Measurements from ENCODE around the gene FBXO21.

Gene FBXO21

DNA sequence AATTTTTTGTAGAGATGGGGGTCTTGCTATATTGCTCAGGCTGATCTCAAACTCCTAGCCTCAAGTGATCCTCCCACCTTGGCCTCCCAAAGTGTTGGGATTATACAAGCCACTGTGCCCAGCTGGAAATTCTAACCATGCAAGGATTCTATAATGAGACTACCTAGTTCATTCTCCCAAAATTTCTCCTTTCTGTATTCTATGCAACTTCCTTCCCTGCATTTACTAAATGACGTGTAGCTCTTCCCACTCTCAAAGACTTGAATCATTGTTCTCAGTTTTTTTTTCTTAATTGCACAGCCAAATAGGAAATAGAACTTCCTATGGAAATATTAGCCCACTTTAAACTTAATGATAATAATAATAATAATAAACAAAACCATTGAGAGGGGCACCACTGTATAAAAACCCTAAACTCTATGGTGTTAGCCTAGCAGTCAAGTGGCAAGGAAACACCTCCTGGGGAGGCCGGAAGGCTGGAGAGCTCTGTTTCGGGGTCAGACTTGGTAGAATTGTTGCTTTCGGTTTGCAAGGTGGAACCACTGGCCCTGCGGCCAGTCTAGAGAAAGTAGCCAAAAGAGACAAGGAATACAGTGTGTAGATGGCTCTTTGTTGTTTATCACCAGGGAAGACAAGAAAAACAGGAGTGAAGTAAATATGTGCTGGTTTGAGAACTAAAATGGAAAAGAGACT, 51.1 kb downstream of the FBXO21 start:
- DNase-seq (ENCODE audit: low read depth), result no peak

DNA sequence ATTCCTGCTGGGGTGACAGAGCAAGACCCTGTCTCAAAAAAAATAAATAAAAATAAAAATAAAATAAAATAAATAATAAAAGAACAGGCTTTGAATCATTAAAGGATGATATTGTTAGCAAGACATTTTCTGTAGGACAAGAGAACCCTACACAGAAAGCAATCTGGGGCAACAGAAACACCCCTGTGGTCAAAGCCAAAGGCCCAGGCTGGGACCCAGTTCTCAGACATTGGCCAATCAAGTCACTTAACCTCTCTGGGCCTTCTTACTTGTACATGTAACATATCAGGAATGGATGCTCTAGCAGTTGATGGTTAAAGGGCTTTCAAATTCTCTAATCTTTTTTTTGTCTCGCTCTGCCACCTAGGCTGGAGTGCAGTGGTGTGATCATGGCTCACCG, 55.5 kb downstream of the FBXO21 start:
- no peak for DNase-seq (ENCODE audit: low read depth)

DNA sequence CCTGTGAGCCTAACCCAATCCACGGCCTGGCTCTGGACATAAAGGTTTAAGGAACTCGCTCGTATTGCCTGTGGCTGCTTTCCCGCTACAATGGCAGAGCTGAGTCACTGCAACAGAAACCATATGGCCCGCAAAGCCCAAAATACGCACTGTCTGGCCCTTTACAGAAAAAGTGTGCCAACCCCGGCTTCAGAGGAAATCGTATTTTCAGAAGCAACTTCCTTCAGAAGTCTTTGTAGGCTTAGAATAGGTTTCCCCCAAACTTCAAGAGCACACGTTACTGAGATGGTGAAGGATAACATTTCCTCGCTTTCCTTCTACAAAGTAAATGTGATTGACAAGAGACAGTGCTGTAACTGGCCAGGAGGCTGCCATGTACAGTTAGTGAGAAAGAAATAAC, 56.2 kb downstream of the FBXO21 start:
- DNase-seq (ENCODE audit: low read depth), result no peak

DNA sequence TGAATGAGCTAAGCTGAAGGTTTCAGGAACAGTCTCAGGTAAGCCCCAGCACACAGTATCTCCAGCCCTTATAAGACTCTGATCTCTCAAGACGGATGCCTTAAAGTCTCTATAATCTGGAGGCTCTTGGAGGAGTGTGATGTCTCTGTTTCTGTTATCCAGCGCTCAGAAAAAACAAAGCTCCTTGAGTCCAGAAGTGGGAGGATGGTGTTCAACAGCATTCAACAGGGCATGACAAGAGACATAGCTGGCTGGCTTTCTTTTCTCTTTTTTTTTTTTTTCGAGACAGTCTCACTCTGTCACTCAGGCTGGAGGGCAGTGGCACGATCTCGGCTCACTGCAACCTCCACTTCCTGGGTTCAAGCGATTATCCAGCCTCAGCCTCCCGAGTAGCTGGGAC, 59.5 kb downstream of the FBXO21 start:
- DNase-seq (ENCODE audit: low read depth), result no peak

DNA sequence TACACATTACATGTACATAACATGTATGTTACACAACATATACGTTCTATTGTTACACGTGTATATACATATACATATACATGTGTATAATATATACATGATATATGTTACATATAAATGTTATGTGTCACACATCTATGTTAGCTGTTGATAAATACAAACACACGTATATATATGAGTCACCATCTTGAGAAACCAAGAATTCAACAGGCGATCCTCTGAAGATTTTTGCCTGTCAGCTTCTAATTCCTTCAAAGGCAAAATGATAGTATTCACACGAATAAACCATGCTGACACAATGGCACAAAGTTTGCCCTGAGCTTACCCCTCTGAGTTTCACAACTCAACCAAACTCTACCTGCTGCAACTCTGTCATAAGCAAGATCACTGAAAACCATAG, 60.9 kb downstream of the FBXO21 start:
- no peak for DNase-seq (ENCODE audit: low read depth)

DNA sequence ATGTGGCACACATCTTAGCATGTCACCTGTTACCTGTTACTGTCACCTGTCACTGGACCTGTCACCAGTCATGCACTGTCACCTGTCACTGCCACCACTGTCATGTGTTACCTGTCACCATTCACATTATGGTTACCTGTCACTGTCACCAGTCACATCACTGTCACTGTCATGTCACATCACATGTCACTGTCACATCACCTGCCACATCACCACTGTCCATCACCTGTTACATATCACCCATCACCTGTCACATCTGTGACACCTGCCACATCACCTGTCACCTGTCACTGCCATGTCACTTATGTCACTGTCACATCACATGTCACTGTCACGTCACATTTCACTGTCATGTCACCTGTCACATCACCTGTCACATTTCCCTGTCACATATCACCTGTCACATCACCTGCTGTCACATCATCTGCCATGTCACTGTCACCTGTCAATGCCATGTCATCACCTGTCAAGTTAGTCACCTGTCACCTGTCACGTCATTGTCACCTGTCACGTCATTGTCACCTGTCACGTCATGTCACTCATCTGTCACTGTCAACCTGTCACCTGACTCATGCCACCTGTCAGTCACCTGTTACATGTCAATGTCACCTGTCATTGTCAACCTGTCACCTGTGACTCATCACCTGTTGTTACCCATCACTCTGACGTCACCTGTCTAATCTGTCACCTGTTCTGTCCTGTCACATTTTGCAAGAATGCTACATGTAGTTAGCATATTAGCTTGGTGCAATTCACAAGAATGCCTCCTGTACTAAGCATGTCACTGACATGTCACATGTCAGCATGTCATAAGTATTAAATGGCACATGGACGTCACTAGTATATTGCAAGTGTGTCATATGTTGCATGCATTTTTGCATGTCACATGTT, 62.1 kb downstream of the FBXO21 start:
- DNase-seq (ENCODE audit: low read depth), result no peak

DNA sequence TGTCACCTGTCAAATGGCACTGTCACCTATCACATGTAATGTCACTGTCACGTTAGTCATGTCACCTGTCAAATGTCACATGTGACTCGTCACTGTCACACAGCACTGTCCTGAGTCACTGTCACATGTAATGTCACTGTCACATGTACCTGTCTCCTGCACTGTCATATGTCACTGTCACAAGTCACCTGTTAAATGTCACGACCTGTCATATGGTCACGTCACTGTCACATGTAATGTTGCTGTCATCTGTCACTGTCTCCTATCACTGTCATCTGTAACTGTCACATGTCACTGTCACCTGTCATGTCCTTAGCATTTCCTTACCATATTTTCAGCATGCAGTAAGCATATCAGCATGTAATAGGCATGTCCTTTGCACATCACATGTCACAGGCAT, 63.9 kb downstream of the FBXO21 start:
- no peak for DNase-seq (ENCODE audit: low read depth)

DNA sequence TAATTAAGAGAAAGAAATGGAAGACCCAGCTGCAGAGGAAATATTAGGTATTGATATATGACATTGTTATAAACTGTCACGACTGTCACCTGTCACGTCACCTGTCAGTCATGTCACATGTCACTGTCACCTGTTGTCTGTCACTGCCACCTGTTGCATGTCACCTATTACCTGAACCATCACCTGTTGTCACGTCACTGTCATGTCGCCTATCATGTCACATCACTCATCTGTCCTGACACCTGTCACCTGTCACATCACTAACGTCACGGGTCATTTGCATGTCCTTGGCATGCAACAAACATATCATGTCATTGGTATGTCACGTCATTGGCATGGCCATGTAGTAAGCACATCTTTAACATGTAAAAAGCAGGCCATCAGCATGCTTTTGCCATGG, 64.5 kb downstream of the FBXO21 start:
- no peak for DNase-seq (ENCODE audit: low read depth)

DNA sequence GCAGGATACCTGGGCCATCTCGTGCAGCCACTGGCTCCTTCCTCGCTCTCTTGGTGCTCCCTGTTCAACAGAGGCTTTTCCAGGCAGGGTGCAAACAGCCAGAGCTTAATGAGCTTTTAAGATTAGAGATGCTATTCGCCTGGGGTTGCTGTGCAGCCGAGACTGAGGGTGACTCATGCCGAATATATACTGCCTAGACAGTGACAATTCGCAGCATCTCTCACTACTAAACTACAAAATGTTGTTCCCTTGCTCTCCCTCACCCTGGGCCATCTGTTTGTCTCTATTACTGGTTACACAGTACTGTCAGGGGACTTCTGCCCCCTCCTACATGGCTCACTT, 65.0 kb downstream of the FBXO21 start:
- no peak for DNase-seq (ENCODE audit: low read depth)

DNA sequence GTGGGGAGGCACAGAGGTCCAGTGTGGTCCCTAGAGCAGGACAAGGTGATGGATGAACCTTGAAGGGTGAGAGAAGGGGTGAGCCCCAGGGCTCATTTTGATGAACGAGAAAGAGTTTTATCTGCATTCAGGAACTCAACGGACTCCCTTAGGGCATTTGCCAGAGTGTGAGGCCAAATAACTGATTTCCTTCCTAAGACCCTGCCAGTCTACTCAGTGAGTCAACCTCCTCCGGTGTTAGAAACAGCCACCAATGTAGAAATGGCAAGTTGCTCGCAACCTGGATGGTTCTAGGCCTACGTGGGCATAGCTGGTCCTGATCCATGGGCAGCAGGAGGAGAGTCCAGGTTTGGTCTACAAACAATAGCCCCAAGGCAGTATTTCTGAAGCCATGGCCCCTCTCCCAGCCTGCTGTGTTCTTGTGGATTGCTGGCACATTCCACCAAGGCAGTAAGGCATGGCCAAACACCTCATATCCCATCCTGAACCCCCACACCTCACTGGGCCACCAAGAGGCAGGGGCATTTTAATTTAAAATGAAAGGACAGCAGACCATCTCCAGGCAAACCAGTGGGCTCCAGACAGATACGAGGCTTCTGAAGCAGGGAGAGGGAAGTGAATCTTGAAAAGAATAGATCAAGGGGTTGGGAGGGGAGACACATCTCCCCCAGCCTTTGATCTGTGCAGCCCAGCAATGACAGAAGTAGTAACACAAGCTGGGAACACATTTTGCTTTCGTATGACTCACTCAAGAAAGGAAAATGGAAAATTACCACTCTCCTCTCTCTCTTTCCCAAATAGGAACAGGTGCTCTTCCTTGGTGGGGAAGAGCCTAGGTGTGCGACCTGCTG, 65.6 kb downstream of the FBXO21 start:
- no peak for DNase-seq (ENCODE audit: low read depth)

DNA sequence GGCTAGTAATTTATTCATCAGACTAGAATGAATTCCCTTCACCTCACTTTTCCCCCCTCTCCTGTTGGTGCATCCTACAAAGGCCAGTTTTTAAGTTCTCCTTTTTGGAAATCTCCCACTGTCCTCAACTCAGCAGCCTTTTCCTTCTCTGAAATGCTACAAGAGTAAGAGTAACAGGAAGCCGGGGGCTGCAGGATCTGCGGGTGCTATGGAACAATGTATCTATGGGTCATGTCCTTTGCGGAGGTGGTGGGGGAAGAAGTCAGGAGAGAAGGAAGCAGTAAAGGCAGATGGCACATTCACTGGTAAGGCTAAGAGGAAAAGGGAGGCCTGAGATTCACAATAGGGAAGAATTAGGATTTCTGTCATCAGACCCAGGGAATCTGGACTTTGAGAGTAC, 68.8 kb downstream of the FBXO21 start:
- DNase-seq (ENCODE audit: low read depth), result no peak

DNA sequence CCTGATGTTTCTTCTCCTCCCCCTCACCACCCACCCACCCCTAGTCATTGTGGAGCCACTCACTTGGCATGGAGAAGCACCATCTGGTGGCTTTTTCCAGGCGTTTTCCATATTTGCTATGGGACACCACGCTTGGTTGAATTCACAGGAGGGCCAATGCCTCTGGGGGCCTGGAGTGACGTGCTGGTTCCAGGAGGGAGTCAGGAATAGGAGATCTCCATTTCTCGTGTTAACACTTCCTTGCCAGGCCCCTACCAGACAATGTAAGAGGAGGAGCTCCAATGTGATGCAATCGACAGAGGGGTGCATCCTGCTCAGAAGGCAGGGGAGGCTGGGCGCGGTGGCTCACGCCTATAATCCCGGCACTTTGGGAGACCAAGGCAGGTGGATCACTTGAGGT, 69.5 kb downstream of the FBXO21 start:
- DNase-seq (ENCODE audit: low read depth), result no peak

DNA sequence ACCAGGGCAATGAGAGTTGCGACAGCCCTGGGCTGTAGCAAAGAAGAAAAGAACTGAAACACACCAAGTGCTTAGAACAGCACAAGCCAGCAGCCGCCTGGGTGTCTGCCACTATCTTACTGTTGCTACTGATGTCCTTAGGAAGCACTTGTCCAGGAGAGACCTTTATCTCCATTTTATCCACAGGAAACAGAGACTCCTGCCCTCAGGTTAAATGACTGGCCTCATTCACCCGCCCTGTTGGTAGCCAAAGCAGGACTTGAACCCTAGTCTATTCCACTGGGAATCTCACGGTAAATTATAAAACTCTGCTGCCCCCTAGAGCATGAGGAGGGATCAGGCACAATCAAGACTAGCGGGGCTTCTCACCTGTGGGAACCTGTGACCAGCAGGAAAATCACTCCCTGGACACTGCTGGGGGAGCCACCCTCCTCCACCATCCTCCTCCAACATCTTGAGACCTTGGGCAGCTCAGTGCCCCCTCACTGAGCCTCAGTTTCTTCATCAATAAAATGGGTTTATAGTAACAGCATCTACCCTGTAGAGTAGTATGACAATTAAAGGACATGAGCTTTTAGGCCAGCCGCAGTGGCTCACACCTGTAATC, 70.6 kb downstream of the FBXO21 start:
- DNase-seq (ENCODE audit: low read depth), result no peak

DNA sequence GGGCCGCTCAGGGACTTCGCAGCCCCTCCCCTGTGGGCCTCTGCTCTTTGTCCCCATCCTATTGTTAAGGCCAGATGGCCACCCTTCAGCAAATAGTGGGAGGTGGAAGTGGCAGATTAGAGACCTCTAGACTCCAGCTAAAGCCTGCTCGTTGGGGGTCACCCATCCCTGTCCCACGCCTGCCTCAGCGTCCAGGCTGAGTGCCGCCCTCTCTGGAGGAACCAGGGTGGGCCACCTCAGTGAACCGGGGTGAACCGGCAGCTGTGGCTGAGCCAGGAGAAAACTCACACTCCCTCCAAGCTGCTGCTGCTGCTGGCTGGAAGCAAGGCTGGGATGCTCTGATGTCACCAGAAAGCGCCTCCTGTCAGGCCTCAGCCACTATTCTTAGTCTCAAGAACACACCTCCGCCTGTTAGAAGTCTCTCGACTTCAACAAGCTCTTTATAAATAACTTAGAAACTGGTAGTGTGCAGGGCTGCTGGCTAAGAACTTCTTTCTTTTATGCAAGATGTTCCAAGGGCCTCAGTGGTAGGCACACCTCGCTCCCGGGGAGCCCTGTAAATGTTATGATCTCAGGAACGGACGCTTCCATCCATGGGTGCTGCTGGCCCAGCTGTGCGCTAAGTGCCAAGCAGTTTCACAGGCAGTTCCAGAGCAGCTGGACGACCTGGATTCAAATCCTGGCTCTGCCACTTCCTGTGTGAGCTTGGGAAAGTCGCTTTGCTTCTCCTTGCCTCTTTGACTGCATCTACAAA, 71.3 kb downstream of the FBXO21 start:
- DNase-seq (ENCODE audit: low read depth), result no peak

DNA sequence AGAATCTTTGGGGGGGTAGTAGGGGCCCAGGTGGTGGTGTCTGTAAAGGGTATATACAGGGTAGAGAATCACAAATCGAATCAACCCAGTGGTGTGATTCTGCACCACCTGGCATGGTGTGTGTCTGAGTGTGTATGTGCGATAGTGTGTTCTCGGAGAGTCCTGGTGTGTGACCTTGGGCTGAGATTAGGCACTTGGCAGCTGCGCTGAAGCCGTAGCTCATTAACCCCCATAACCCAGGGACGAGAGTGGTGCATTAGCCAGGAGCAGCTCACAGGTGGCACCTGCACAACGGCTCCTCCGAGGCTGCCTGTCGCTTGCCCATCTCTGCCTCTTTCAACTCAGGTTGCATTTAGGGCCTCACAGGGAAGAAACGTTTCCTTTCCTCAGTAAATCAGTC, 75.5 kb downstream of the FBXO21 start:
- no peak for DNase-seq (ENCODE audit: low read depth)

DNA sequence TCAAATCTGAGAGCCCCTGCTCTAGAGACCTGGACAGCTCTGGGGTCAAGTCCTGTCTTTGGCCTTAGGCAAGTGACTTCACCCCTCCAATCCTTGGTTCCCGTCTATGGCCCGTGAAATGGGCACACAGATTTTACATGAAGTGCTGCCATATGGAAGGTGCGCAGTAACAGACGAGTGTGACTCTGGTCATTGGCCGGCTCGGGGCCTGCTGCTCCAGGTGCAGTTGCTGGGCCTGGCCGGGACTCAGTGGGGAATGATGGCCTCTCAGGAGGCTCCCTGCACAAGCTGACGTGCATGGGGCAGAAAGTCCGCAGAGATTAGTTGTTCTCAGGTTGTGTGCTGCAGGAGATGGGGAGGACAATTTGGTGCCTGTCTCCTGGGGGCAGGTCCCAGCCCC, 77.0 kb downstream of the FBXO21 start:
- DNase-seq (ENCODE audit: low read depth), result no peak

DNA sequence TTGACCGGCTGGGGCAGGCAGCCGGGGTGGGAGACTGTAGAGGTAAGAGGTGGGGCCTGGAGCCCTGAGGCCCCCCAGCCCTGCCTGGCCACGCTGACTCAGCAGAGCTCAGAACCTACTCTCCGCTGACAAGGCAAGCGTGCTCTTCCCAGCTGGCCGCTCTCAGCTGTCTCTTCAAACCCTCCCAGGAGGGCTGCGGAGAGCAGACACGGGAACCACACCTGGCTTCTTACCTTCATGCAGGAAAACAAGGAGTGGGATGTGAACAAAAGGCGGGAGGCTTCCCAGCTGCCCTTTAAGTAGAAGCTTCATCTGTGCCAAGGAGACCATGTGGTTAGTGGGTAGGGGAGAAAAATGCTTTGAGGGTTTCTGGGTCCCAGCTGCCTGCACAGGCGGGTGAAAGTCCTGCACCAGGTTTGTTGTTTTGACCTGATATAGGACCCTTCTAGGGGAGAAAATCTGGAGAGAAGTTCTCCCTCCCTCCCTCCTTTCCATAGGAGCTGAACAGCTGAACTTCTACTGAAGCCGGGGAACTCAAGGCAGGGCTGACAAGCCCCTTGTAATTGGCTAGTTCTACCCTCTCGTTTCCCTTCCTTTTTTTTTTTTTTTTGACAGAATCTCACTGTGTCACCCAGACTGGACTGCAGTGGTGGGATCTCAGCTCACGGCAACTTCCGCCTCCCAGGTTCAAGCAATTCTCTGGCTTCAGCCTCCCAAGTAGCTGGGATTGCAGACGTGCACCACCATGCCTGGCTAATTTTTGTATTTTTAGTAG, 78.3 kb downstream of the FBXO21 start:
- DNase-seq (ENCODE audit: low read depth), result no peak

DNA sequence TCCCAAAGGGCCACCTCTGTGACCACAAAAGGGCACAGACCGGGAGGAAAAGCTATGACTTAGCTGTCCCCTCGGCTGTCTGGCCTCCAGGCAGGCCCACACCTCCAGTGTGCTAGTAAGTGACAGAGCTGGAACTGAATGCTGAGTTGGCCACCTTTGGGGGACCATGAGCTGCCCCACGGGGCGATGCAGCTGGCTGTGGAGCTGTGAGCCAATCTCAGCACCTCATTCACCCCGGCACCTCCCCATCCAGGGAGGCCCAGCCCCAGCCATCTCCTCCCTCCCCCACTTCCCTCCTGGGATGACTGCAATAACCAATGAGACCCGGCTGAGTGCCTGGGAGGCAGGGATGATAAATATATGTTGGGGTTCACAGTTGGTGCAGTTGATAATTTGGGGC, 78.9 kb downstream of the FBXO21 start:
- DNase-seq (ENCODE audit: low read depth), result no peak

DNA sequence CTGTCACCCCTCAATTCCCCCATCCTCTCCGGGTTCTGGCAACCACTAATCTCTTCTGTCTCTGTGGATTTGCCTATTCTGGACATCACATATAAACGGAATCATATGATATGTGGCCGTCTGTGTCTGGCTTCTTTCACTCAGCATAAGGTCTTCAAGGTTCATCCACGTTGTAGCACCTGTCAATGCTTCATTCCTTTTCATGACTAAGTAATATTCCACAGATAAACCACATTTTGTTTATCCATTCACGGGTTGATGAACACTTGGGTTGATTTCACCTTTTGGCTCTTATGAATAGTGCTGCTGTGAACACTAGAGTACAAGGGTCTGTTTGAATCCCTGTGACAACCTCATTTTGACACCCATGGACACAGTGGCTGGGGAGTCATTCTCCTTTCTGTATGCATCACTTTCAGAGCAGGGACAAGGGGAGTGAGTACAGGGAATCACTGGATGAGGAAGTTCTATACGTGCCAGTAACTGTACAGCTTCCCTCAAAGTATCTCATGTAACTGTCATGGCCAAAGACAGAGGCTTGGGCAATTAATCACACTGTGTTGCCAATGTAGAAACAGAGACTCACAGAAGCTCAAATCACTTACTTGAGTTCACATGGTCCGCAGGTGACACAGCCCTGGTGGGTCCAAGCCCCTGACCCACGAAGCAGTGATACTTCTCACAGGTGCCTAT, 80.2 kb downstream of the FBXO21 start:
- no peak for DNase-seq (ENCODE audit: low read depth)

DNA sequence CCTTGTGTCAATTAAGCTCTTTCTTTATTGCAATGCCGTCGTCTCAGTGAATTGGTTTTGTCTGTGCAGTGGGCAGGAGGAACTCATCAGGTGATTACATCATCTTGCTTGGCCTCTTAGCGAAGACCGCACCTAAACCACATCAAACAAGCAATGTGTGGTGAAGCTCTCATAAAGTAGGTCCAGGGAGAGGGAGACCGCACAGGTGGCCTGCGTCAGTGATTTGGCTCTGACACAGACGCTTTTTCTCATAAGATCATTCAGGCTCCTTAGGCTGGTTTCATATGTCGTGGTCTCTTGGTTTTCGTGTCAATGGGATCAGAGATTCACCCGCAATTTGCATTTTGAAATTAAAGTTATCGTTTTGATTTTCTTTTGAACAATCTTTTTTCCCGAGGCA, 84.4 kb downstream of the FBXO21 start:
- no peak for DNase-seq (ENCODE audit: low read depth)

Measured in fibroblast of the conjunctiva (primary cell).